Lung (tissue), 12 donors: ENCODE results near the gene IGDCC3. TPM values are rescaled to one million over a fixed set of nuclear protein-coding genes. Genes with fewer than 3 reads are reported as not detected.

Source experiments
- ATAC-seq: fragments of 200-7000 bp; cut with Tn5 transposase; one replicate; pipeline ENCODE4 v1.9.1; 2020; ENCODE audit warnings: moderate number of reproducible peaks; ENCODE audit not compliant: insufficient read depth, low FRiP score
- DNase-seq, 3 donors: peaks; one replicate each; pipeline ENCODE4 v3.0.0-alpha.2; 2013 to 2017
- H3K27ac ChIP-seq, 2 donors: one replicate each; pipeline ENCODE4 v1.5.1; 2013; ENCODE audit warnings: mild to moderate bottlenecking in 2 of 2, moderate library complexity in 2 of 2, control low read depth in 1 of 2, inconsistent platforms in 1 of 2, low read depth in 1 of 2, low read length in 1 of 2
- H3K27me3 ChIP-seq, 3 donors: one replicate each; pipeline ENCODE4 v1.5.1; 2013; ENCODE audit warnings: low read length in 2 of 3; ENCODE audit not compliant: control insufficient read depth in 3 of 3, insufficient read depth in 3 of 3
- H3K36me3 ChIP-seq, 4 donors: one replicate each; pipeline ENCODE4 v1.5.1; 2013; ENCODE audit warnings: low read length in 4 of 4, mild to moderate bottlenecking in 1 of 4, moderate library complexity in 1 of 4; ENCODE audit not compliant: control insufficient read depth in 4 of 4, insufficient read depth in 4 of 4
- H3K4me1 ChIP-seq, 5 donors: one replicate each; pipeline ENCODE4 v1.5.1; 2013; ENCODE audit warnings: low read length in 5 of 5, mild to moderate bottlenecking in 2 of 5, moderate library complexity in 1 of 5; ENCODE audit not compliant: control insufficient read depth in 5 of 5, insufficient read depth in 5 of 5
- H3K4me3 ChIP-seq: one replicate; pipeline ENCODE4 v1.5.1; 2013; ENCODE audit warnings: mild to moderate bottlenecking, control low read depth, moderate library complexity
- H3K9ac ChIP-seq, 2 donors: one replicate each; pipeline ENCODE4 v1.5.1; 2013; ENCODE audit warnings: low read length in 2 of 2, control low read depth in 1 of 2; ENCODE audit not compliant: insufficient read depth in 1 of 2
- H3K9me3 ChIP-seq, 4 donors: one replicate each; pipeline ENCODE4 v1.5.1; 2013; ENCODE audit warnings: low read length in 3 of 4, mild to moderate bottlenecking in 1 of 4, moderate library complexity in 1 of 4; ENCODE audit not compliant: control insufficient read depth in 4 of 4, insufficient read depth in 3 of 4
- CTCF ChIP-seq: IDR thresholded peaks from 2 replicates; pipeline ENCODE4 v1.5.1; 2012; ENCODE audit warnings: mild to moderate bottlenecking; ENCODE audit errors: control extremely low read depth, extremely low read depth
- WGBS, 2 donors: extraction: QIAGEN DNeasy Blood & Tissue Kit; methylation state at CpG; one replicate each; pipeline ENCODE4 v1.1.7; 2013; 5-methylcytosine and 5-hydroxymethylcytosine counted together
- polyA plus RNA-seq, 2 donors: library from polyadenylated mRNA; stranded (reverse); fragments of 200-250 nt; gene quantifications; one replicate each; pipeline ENCODE4 v1.2.1, GENCODE V29; 2013
- total RNA-seq, 2 donors: library from RNA; depleted of rRNA in 1 of 2; stranded (reverse); fragments of >200 nt in 1 of 2; gene quantifications; one replicate each; pipeline ENCODE4 v1.2.1, GENCODE V29; 2014 to 2021
- donor health status: control.
- donor health status: control.
- donor health status: Bipolar disorder and iron deficiency.
- donor health status: healthy.
- donor health status: DM: yes; HTN: yes; CAD: no.

The IGDCC3 gene
- total and polyA plus RNA-seq, 4 donors = 0.09 to 1.3 TPM; not detected in 2

GRCh38 chr15:65386886-65387285 lies 9.1 kb upstream of the IGDCC3 start:
- H3K4me3 ChIP-seq = no peak overlapping the region
- ATAC-seq = no peak
- H3K36me3 ChIP-seq = peaks cover 0 to 40% (median 9%) of the 10 kb centered on the region in 4 donors
- no peak for TF ChIP-seq CTCF
- no peaks in the 10 kb centered on the region for H3K27me3 ChIP-seq
- no peaks in the 10 kb centered on the region for H3K9me3 ChIP-seq
- no peak overlapping the region for H3K27ac ChIP-seq
- no peak for DNase-seq
- 89 to 95% methylated on average over 6 of the region's 6 CpGs for WGBS, 2 donors
- no peak overlapping the region for H3K9ac ChIP-seq
- peaks cover 0 to 10% (median 7%) of the 10 kb centered on the region in 5 donors for H3K4me1 ChIP-seq

GRCh38 chr15:65386376-65386775 lies 8.6 kb upstream of the IGDCC3 start:
- DNase-seq (no peak), ATAC-seq (no peak)
- 85 to 95% methylated on average over 6 of the region's 6 CpGs for WGBS, 2 donors
- Histone ChIP-seq H3K27ac (no peak overlapping the region), H3K4me1 (peaks cover 0 to 10% (median 7%) of the 10 kb centered on the region in 5 donors), H3K9me3 (no peaks in the 10 kb centered on the region), H3K27me3 (no peaks in the 10 kb centered on the region), H3K9ac (no peak overlapping the region), H3K36me3 (peaks cover 0 to 36% (median 9%) of the 10 kb centered on the region in 4 donors), H3K4me3 (no peak overlapping the region)
- TF ChIP-seq CTCF = no peak

GRCh38 chr15:65385870-65386258 lies 8.1 kb upstream of the IGDCC3 start:
- no peak for TF ChIP-seq CTCF
- peak in 1 of 3 donors; percentile 44 for DNase-seq
- H3K9ac ChIP-seq = no peak overlapping the region
- peaks cover 0 to 33% (median 9%) of the 10 kb centered on the region in 4 donors for H3K36me3 ChIP-seq
- 49 to 68% methylated on average over 10 of the region's 10 CpGs for WGBS, 2 donors
- ATAC-seq = no peak
- no peaks in the 10 kb centered on the region for H3K9me3 ChIP-seq
- H3K27me3 ChIP-seq = no peaks in the 10 kb centered on the region
- no peak overlapping the region for H3K4me3 ChIP-seq
- H3K27ac ChIP-seq = no peak overlapping the region
- peaks cover 0 to 10% (median 7%) of the 10 kb centered on the region in 5 donors for H3K4me1 ChIP-seq
